ENCODE results near the gene CNTNAP2. TPM values are rescaled to one million over a fixed set of nuclear protein-coding genes. Genes with fewer than 3 reads are reported as not detected.

The CNTNAP2 gene
- total and polyA plus RNA-seq, 9 of the 15 experiments (the other 6 are each of a cell fraction or from before 2014, with no cell fraction given): 0.04 to 0.62 (median 0.09) TPM; not detected in 4

DNA sequence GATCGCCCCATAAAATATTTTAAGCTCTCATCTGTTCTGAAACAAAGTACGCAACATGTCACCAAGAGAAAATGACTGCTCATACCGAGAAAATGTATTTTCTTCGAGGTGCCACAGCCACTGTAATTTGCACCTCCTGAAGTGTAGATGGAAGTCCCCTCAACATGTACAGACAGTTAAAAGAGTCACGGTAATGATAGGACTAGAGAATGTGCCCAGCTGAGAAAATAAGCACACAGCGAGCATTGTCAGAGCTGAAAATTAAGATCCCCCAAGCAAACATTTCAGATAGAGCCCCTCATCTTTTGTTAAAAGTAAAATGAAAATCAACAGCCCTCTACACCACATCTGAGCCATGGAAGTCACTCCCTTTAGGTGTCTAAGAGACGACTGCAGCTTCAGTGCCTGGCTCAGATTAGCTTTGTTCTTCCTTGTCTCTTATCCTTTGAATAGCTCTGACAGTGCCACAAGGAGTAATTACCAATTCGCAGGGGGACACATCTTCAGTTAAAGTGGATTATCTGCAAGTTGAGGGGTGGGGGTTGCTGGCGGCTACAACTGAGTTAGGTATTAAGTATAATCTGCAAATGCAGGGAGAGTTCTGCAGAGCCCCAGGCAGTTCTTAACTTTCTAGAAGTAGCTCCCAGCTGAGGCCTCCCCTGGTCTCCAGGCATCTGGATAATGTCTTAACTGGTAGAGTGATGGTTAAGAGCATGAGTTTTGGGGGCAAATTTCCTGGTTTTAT, 2251.3 kb downstream of the CNTNAP2 start:
- H3K4me3 ChIP-seq: no peak overlapping the region
- H3K27me3 ChIP-seq (ENCODE audit: control insufficient read depth in 2 of 2, insufficient read depth in 2 of 2, low read length in 2 of 2): no peaks in the 10 kb centered on the region
- no peaks in the 10 kb centered on the region for H4K20me1 ChIP-seq (replicated peaks; ENCODE audit: control insufficient read depth, insufficient read depth, low read length)
- BruUV-seq (replicated peaks): no TSS peak
- FAIRE-seq (no peak), ATAC-seq (no peak), DNase-seq (ENCODE audit: extremely low read depth in 1 of 4, low spot score in 3 of 4) (no peak)
- H3K36me3 ChIP-seq (ENCODE audit: control insufficient read depth, insufficient read depth, low read length): no peaks in the 10 kb centered on the region
- no peaks in the 10 kb centered on the region for H3K79me2 ChIP-seq (ENCODE audit: control insufficient read depth, insufficient read depth, low read length)
- WGBS (ENCODE audit: insufficient coverage, low coverage, missing lambda C conversion rate): under 1% methylated on average over 9 of the region's 9 CpGs
- CTCF ChIA-PET (ENCODE audit: low intra/inter-chr PET ratio): no interaction called here
- intact Hi-C loops (cut with micrococcal nuclease): no loop called here
- in situ Hi-C loops (cut with MboI): no loop called here
- no peaks in the 10 kb centered on the region for H3K9me1 ChIP-seq (ENCODE audit: control insufficient read depth, insufficient read depth, low read length)
- H3K4me2 ChIP-seq (ENCODE audit: insufficient read depth, low read length): no peak overlapping the region
- no peak overlapping the region for H3K27ac ChIP-seq (ENCODE audit: extremely low read depth, low read depth, low read length)
- TF ChIP-seq PRDM10 (IDR thresholded peaks at IDR 0.05; ENCODE audit: partially characterized antibody) (peak; percentile 33), FOXJ3 (CRISPR knock-in tag; IDR thresholded peaks at IDR 0.05) (no peak)
- no peaks in the 10 kb centered on the region for H3K4me1 ChIP-seq (replicated peaks in 1 of 2; ENCODE audit: control insufficient read depth in 2 of 2, insufficient read depth in 2 of 2, low read length in 2 of 2)
- H3K9me3 ChIP-seq (replicated peaks; ENCODE audit: control insufficient read depth, insufficient read depth, low read depth, low read length): no peaks in the 10 kb centered on the region
- no peak overlapping the region for H2AFZ ChIP-seq (ENCODE audit: low read depth, low read length)
- POLR2A ChIA-PET: interaction anchor here (1.2 to 1.3 kb wide), 2 partner anchors 20 to 125 kb away, joined by 3 read pairs; no protein-coding TSS in a partner anchor
- H3K9ac ChIP-seq (ENCODE audit: insufficient read depth in 1 of 2, low read depth in 2 of 2, low read length in 2 of 2): no peak overlapping the region
